Measurements from ENCODE around the gene BRIP1.
"Not testable (repeated sequence)": the region's sequence is repeated elsewhere in the genome, so short reads cannot be mapped to it uniquely, and the experiment has no call there.

BRIP1 gene

GRCh38 chr17:61686113-61686512, 177.2 kb downstream of the BRIP1 start:
- Histone ChIP-seq H3K27ac (ENCODE audit: low read length) (no peak overlapping the region), H3K4me3 (ENCODE audit: low read length) (no peak overlapping the region), H3K9ac (ENCODE audit: low read length) (no peak overlapping the region), H3K9me3 (ENCODE audit: control insufficient read depth, low read depth, low read length) (no peaks in the 10 kb centered on the region), H3K36me3 (ENCODE audit: control insufficient read depth, low read depth, low read length) (peaks cover 21% of the 10 kb centered on the region), H3K27me3 (ENCODE audit: control insufficient read depth, insufficient read depth, low read length) (no peaks in the 10 kb centered on the region), H3K4me1 (ENCODE audit: control insufficient read depth, low read depth, low read length) (no peaks in the 10 kb centered on the region)

GRCh38 chr17:61684818-61685217, 178.5 kb downstream of the BRIP1 start:
- Histone ChIP-seq H3K9me3 (ENCODE audit: control insufficient read depth, low read depth, low read length) (no peaks in the 10 kb centered on the region), H3K27me3 (ENCODE audit: control insufficient read depth, insufficient read depth, low read length) (no peaks in the 10 kb centered on the region), H3K9ac (ENCODE audit: low read length) (no peak overlapping the region), H3K36me3 (ENCODE audit: control insufficient read depth, low read depth, low read length) (peaks cover 19% of the 10 kb centered on the region), H3K4me1 (ENCODE audit: control insufficient read depth, low read depth, low read length) (no peaks in the 10 kb centered on the region), H3K4me3 (ENCODE audit: low read length) (no peak overlapping the region), H3K27ac (ENCODE audit: low read length) (no peak overlapping the region)

GRCh38 chr17:61684172-61684571, 179.2 kb downstream of the BRIP1 start:
- no peaks in the 10 kb centered on the region for H3K9me3 ChIP-seq (ENCODE audit: control insufficient read depth, low read depth, low read length)
- peaks cover 16% of the 10 kb centered on the region for H3K36me3 ChIP-seq (ENCODE audit: control insufficient read depth, low read depth, low read length)
- no peaks in the 10 kb centered on the region for H3K27me3 ChIP-seq (ENCODE audit: control insufficient read depth, insufficient read depth, low read length)
- H3K27ac ChIP-seq (ENCODE audit: low read length) = no peak overlapping the region
- H3K4me3 ChIP-seq (ENCODE audit: low read length) = no peak overlapping the region
- H3K4me1 ChIP-seq (ENCODE audit: control insufficient read depth, low read depth, low read length) = no peaks in the 10 kb centered on the region
- H3K9ac ChIP-seq (ENCODE audit: low read length) = no peak overlapping the region

GRCh38 chr17:61683466-61683865, 179.9 kb downstream of the BRIP1 start:
- Histone ChIP-seq H3K27ac (ENCODE audit: low read length) (no peak overlapping the region), H3K36me3 (ENCODE audit: control insufficient read depth, low read depth, low read length) (peaks cover 16% of the 10 kb centered on the region), H3K9me3 (ENCODE audit: control insufficient read depth, low read depth, low read length) (no peaks in the 10 kb centered on the region), H3K4me3 (ENCODE audit: low read length) (no peak overlapping the region), H3K27me3 (ENCODE audit: control insufficient read depth, insufficient read depth, low read length) (no peaks in the 10 kb centered on the region), H3K9ac (ENCODE audit: low read length) (no peak overlapping the region), H3K4me1 (ENCODE audit: control insufficient read depth, low read depth, low read length) (no peaks in the 10 kb centered on the region)

GRCh38 chr17:61680921-61681320, 182.4 kb downstream of the BRIP1 start:
- H3K27me3 ChIP-seq (ENCODE audit: control insufficient read depth, insufficient read depth, low read length) = no peaks in the 10 kb centered on the region
- H3K27ac ChIP-seq (ENCODE audit: low read length) = no peak overlapping the region
- H3K36me3 ChIP-seq (ENCODE audit: control insufficient read depth, low read depth, low read length) = peaks cover 13% of the 10 kb centered on the region
- no peak overlapping the region for H3K4me3 ChIP-seq (ENCODE audit: low read length)
- H3K9me3 ChIP-seq (ENCODE audit: control insufficient read depth, low read depth, low read length) = no peaks in the 10 kb centered on the region
- no peaks in the 10 kb centered on the region for H3K4me1 ChIP-seq (ENCODE audit: control insufficient read depth, low read depth, low read length)
- no peak overlapping the region for H3K9ac ChIP-seq (ENCODE audit: low read length)

GRCh38 chr17:61678339-61678738, 185.0 kb downstream of the BRIP1 start:
- peaks cover under 1% of the 10 kb centered on the region for H3K36me3 ChIP-seq (ENCODE audit: control insufficient read depth, low read depth, low read length)
- H3K27me3 ChIP-seq (ENCODE audit: control insufficient read depth, insufficient read depth, low read length) = no peaks in the 10 kb centered on the region
- no peaks in the 10 kb centered on the region for H3K9me3 ChIP-seq (ENCODE audit: control insufficient read depth, low read depth, low read length)
- H3K9ac ChIP-seq (ENCODE audit: low read length) = no peak overlapping the region
- no peaks in the 10 kb centered on the region for H3K4me1 ChIP-seq (ENCODE audit: control insufficient read depth, low read depth, low read length)
- no peak overlapping the region for H3K4me3 ChIP-seq (ENCODE audit: low read length)
- H3K27ac ChIP-seq (ENCODE audit: low read length) = no peak overlapping the region

GRCh38 chr17:61677150-61677811, 186.0 kb downstream of the BRIP1 start:
- not testable (repeated sequence) for H3K9me3 ChIP-seq (ENCODE audit: control insufficient read depth, low read depth, low read length); H3K4me3 ChIP-seq (ENCODE audit: low read length); H3K27ac ChIP-seq (ENCODE audit: low read length); H3K27me3 ChIP-seq (ENCODE audit: control insufficient read depth, insufficient read depth, low read length); H3K36me3 ChIP-seq (ENCODE audit: control insufficient read depth, low read depth, low read length); H3K4me1 ChIP-seq (ENCODE audit: control insufficient read depth, low read depth, low read length); H3K9ac ChIP-seq (ENCODE audit: low read length)

GRCh38 chr17:61676522-61676921, 186.8 kb downstream of the BRIP1 start:
- not testable (repeated sequence) for H3K27me3 ChIP-seq (ENCODE audit: control insufficient read depth, insufficient read depth, low read length); H3K4me3 ChIP-seq (ENCODE audit: low read length); H3K36me3 ChIP-seq (ENCODE audit: control insufficient read depth, low read depth, low read length); H3K27ac ChIP-seq (ENCODE audit: low read length); H3K9me3 ChIP-seq (ENCODE audit: control insufficient read depth, low read depth, low read length); H3K4me1 ChIP-seq (ENCODE audit: control insufficient read depth, low read depth, low read length); H3K9ac ChIP-seq (ENCODE audit: low read length)

- not testable (repeated sequence) for H3K9me3 ChIP-seq (ENCODE audit: control insufficient read depth, low read depth, low read length); H3K27ac ChIP-seq (ENCODE audit: low read length); H3K4me1 ChIP-seq (ENCODE audit: control insufficient read depth, low read depth, low read length); H3K36me3 ChIP-seq (ENCODE audit: control insufficient read depth, low read depth, low read length); H3K4me3 ChIP-seq (ENCODE audit: low read length); H3K27me3 ChIP-seq (ENCODE audit: control insufficient read depth, insufficient read depth, low read length); H3K9ac ChIP-seq (ENCODE audit: low read length)
Observed at GRCh38 chr17:61674609-61675008, 188.7 kb downstream of the BRIP1 start.

GRCh38 chr17:61673019-61673897, 190.1 kb downstream of the BRIP1 start:
- H3K9me3 ChIP-seq (ENCODE audit: control insufficient read depth, low read depth, low read length); H3K4me3 ChIP-seq (ENCODE audit: low read length); H3K36me3 ChIP-seq (ENCODE audit: control insufficient read depth, low read depth, low read length); H3K27ac ChIP-seq (ENCODE audit: low read length); H3K4me1 ChIP-seq (ENCODE audit: control insufficient read depth, low read depth, low read length); H3K27me3 ChIP-seq (ENCODE audit: control insufficient read depth, insufficient read depth, low read length); H3K9ac ChIP-seq (ENCODE audit: low read length): not testable (repeated sequence)

- no peak overlapping the region for H3K27ac ChIP-seq (ENCODE audit: low read length)
- H3K9me3 ChIP-seq (ENCODE audit: control insufficient read depth, low read depth, low read length) = no peaks in the 10 kb centered on the region
- H3K9ac ChIP-seq (ENCODE audit: low read length) = no peak overlapping the region
- H3K36me3 ChIP-seq (ENCODE audit: control insufficient read depth, low read depth, low read length) = no peaks in the 10 kb centered on the region
- H3K4me1 ChIP-seq (ENCODE audit: control insufficient read depth, low read depth, low read length) = no peaks in the 10 kb centered on the region
- no peaks in the 10 kb centered on the region for H3K27me3 ChIP-seq (ENCODE audit: control insufficient read depth, insufficient read depth, low read length)
- no peak overlapping the region for H3K4me3 ChIP-seq (ENCODE audit: low read length)
Observed at GRCh38 chr17:61672140-61672539, 191.2 kb downstream of the BRIP1 start.

GRCh38 chr17:61670691-61671090, 192.6 kb downstream of the BRIP1 start:
- H3K36me3 ChIP-seq (ENCODE audit: control insufficient read depth, low read depth, low read length) = no peaks in the 10 kb centered on the region
- H3K4me1 ChIP-seq (ENCODE audit: control insufficient read depth, low read depth, low read length) = no peaks in the 10 kb centered on the region
- H3K27me3 ChIP-seq (ENCODE audit: control insufficient read depth, insufficient read depth, low read length) = no peaks in the 10 kb centered on the region
- H3K4me3 ChIP-seq (ENCODE audit: low read length) = no peak overlapping the region
- no peak overlapping the region for H3K9ac ChIP-seq (ENCODE audit: low read length)
- no peaks in the 10 kb centered on the region for H3K9me3 ChIP-seq (ENCODE audit: control insufficient read depth, low read depth, low read length)
- H3K27ac ChIP-seq (ENCODE audit: low read length) = no peak overlapping the region
